HepG2 (cell line): Measurements from ENCODE around the gene ITIH2. TPM values are rescaled to one million over a fixed set of nuclear protein-coding genes. Genes with fewer than 3 reads are reported as not detected.

Source experiments
- AGO1 ChIP-seq: fragments of 200-400 bp; formaldehyde crosslinking; IDR thresholded peaks from 2 replicates; pipeline ENCODE4 v1.6.1; 2017; ENCODE audit warnings: mild to moderate bottlenecking, low read depth, low read length, moderate library complexity; ENCODE audit not compliant: poor library complexity, severe bottlenecking
- ASH2L ChIP-seq: fragments of 300-600, 200-600 bp; sonication (generic); IDR thresholded peaks from 2 replicates; pipeline ENCODE4 v1.7.0; 2017; ENCODE audit warnings: low read depth, mild to moderate bottlenecking, moderate library complexity, mixed read lengths, low read length; ENCODE audit not compliant: insufficient read length
- BCL6 ChIP-seq: IDR thresholded peaks from 2 replicates; pipeline ENCODE4 v1.6.1; 2016; ENCODE audit warnings: missing genetic modification reagents, missing compliant biosample characterization
- CCAR2 ChIP-seq: fragments of 200-400 bp; formaldehyde crosslinking; optimal IDR thresholded peaks from 2 replicates; pipeline ENCODE3; 2018; ENCODE audit warnings: low read depth, mild to moderate bottlenecking, low read length, moderate library complexity
- ELF3 ChIP-seq: IDR thresholded peaks from 2 replicates; pipeline ENCODE4 v1.6.1; 2016; ENCODE audit warnings: missing genetic modification reagents, missing compliant biosample characterization
- ESRRA ChIP-seq: sonication (generic); formaldehyde crosslinking; IDR thresholded peaks from 2 replicates; pipeline ENCODE4 v1.5.1; 2020; ENCODE audit warnings: mild to moderate bottlenecking, low read depth, missing genetic modification reagents
- HHEX ChIP-seq: IDR thresholded peaks from 2 replicates; pipeline ENCODE4 v1.6.1; 2016; ENCODE audit warnings: control low read depth
- HIC2 ChIP-seq: sonication (generic); formaldehyde crosslinking; IDR thresholded peaks from 2 replicates; pipeline ENCODE4 v1.9.0; 2022; ENCODE audit warnings: low read depth, missing genetic modification reagents
- HMG20A ChIP-seq: IDR thresholded peaks from 2 replicates; pipeline ENCODE4 v1.6.1; 2016; ENCODE audit warnings: borderline replicate concordance
- KAT2B ChIP-seq: fragments of 150-350 bp; IDR thresholded peaks from 2 replicates; pipeline ENCODE4 v1.6.1; 2014; ENCODE audit warnings: low read depth, low read length, borderline replicate concordance
- MIER3 ChIP-seq: IDR thresholded peaks from 2 replicates; pipeline ENCODE4 v1.6.1; 2016; ENCODE audit warnings: missing compliant biosample characterization, borderline replicate concordance
- NPAS2 ChIP-seq: sonication (generic); formaldehyde crosslinking; IDR thresholded peaks from 2 replicates; pipeline ENCODE4 v1.8.0; 2022; ENCODE audit warnings: mild to moderate bottlenecking, missing genetic modification reagents, borderline replicate concordance
- RAD21 ChIP-seq: fragments of 450-650 bp; formaldehyde crosslinking; IDR thresholded peaks from 2 replicates; pipeline ENCODE4 v1.5.0; 2020; ENCODE audit warnings: mild to moderate bottlenecking
- RCOR2 ChIP-seq: IDR thresholded peaks from 2 replicates; pipeline ENCODE4 v1.6.1; 2016; ENCODE audit warnings: missing biosample characterization, missing genetic modification reagents
- U2AF2 ChIP-seq: fragments of 200-400 bp; formaldehyde crosslinking; IDR thresholded peaks from 2 replicates; pipeline ENCODE4 v1.6.1; 2017; ENCODE audit warnings: low read depth, mild to moderate bottlenecking, low read length
- ZIK1 ChIP-seq: sonication (generic); formaldehyde crosslinking; IDR thresholded peaks from 2 replicates; pipeline ENCODE4 v1.5.0; 2020; ENCODE audit warnings: mild to moderate bottlenecking, low read depth, missing genetic modification reagents, borderline replicate concordance
- ZNF251 ChIP-seq: sonication (generic); formaldehyde crosslinking; IDR thresholded peaks from 2 replicates; pipeline ENCODE4 v1.9.0; 2021; ENCODE audit warnings: mild to moderate bottlenecking, missing genetic modification reagents
- ZNF263 ChIP-seq: sonication (generic); formaldehyde crosslinking; IDR thresholded peaks from 2 replicates; pipeline ENCODE4 v1.4.0; 2020; ENCODE audit warnings: missing genetic modification reagents
- ZNF451 ChIP-seq: sonication (generic); formaldehyde crosslinking; IDR thresholded peaks from 2 replicates; pipeline ENCODE4 v1.5.0; 2020; ENCODE audit warnings: mild to moderate bottlenecking, missing genetic modification reagents
- ZNF543 ChIP-seq: sonication (generic); formaldehyde crosslinking; IDR thresholded peaks from 2 replicates; pipeline ENCODE4 v1.4.0; 2020; ENCODE audit warnings: mild to moderate bottlenecking, missing genetic modification reagents
- ZNF607 ChIP-seq: sonication (generic); formaldehyde crosslinking; IDR thresholded peaks from 2 replicates; pipeline ENCODE4 v1.5.1; 2020; ENCODE audit warnings: missing genetic modification reagents, mild to moderate bottlenecking, borderline replicate concordance
- ZNF672 ChIP-seq: sonication (generic); formaldehyde crosslinking; IDR thresholded peaks from 2 replicates; pipeline ENCODE4 v1.8.1; 2022; ENCODE audit warnings: missing genetic modification reagents
- ZNF761 ChIP-seq: sonication (generic); formaldehyde crosslinking; conservative IDR thresholded peaks from 2 replicates; pipeline ENCODE4 v1.4.0; 2020; ENCODE audit warnings: mild to moderate bottlenecking, missing genetic modification reagents
- ZNF781 ChIP-seq: sonication (generic); formaldehyde crosslinking; IDR thresholded peaks from 2 replicates; pipeline ENCODE4 v1.5.1; 2020; ENCODE audit warnings: borderline replicate concordance, mild to moderate bottlenecking, missing genetic modification reagents; ENCODE audit errors: not compliant biosample characterization
- ZXDC ChIP-seq: sonication (generic); formaldehyde crosslinking; IDR thresholded peaks from 2 replicates; pipeline ENCODE4 v1.5.0; 2020; ENCODE audit warnings: mild to moderate bottlenecking, missing genetic modification reagents
- polyA plus RNA-seq, 8 experiments: library from polyadenylated mRNA; depleted of rRNA in 3 of 8; stranded (reverse) in 7 of 8; unstranded in 1 of 8; fragments of >200 nt; fragmentation: Illumina TruSeq in 4 of 8; extraction: Trizol in 4 of 8; gene quantifications; 2 replicates each; pipeline versions ENCODE4 v1.2.1 to v1.2.3, GENCODE V29; 2011 to 2016; ENCODE audit warnings: low read depth in 4 of 8, missing spikeins in 1 of 8, mixed read lengths in 1 of 8; ENCODE audit not compliant: insufficient read depth in 1 of 8
- total RNA-seq, 5 experiments: library from RNA; depleted of rRNA; stranded (reverse); fragments of >200 nt; fragmentation: Illumina TruSeq; extraction: Trizol; gene quantifications; 2 replicates each; pipeline ENCODE4 v1.2.3, GENCODE V29; 2016; ENCODE audit warnings: low read depth in 1 of 5
- TF ChIP-seq, protein P1 (sequence below): sonication (generic); formaldehyde crosslinking; IDR thresholded peaks from 2 replicates; pipeline ENCODE4 v1.8.1; 2023; ENCODE audit warnings: mild to moderate bottlenecking, missing genetic modification reagents, borderline replicate concordance
- TF ChIP-seq, protein P2 (sequence below): sonication (generic); formaldehyde crosslinking; IDR thresholded peaks from 2 replicates; pipeline ENCODE4 v1.8.1; 2023; ENCODE audit warnings: missing genetic modification reagents, mild to moderate bottlenecking, borderline replicate concordance
- TF ChIP-seq, protein P3 (sequence below): sonication (generic); formaldehyde crosslinking; conservative IDR thresholded peaks from 2 replicates; pipeline ENCODE4 v1.4.0; 2020; ENCODE audit warnings: missing genetic modification reagents

ITIH2 gene
- total and polyA plus RNA-seq, 2 of the 13 experiments (the other 11 are each of a cell fraction or from before 2014, with no cell fraction given), result 1,197 to 1,427 TPM

DNA sequence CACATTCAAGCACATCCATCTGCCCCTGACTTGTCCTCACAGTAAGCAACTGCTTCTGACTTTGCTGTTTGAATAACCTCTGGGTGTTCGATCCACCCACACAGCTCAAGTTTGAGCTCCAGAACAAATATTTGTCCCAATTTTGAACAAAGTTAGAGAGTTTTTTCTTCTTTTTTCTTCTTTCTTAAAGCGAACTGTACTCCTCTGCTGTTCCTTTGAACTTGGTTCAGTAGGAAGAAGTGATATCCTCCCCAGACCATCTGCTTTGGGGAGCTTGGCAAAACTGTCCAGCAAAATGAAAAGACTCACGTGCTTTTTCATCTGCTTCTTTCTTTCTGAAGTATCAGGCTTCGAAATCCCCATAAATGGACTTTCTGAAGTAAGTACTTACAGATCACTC lies at the start of gene ITIH2 (continued):
- TF ChIP-seq CCAR2 (no peak), ASH2L (peak; percentile 65), ZIK1 (CRISPR knock-in tag) (no peak), ZNF672 (CRISPR knock-in tag) (no peak), ELF3 (no peak), U2AF2 (no peak), MIER3 (CRISPR knock-in tag) (no peak), ZNF781 (CRISPR knock-in tag) (no peak), RAD21 (CRISPR knock-in tag) (no peak), ZNF543 (CRISPR knock-in tag) (no peak), NPAS2 (CRISPR knock-in tag) (no peak), ZXDC (no peak), KAT2B (no peak), ZNF263 (no peak), ZNF761 (CRISPR knock-in tag) (no peak), ZNF451 (no peak), ZNF607 (CRISPR knock-in tag) (no peak), HHEX (CRISPR knock-in tag) (0 out of 2 replicates have a peak, but pooled peaks have one; percentile 9), AGO1 (no peak), HMG20A (CRISPR knock-in tag) (peak; percentile 61; the same call in 1 of the 2 replicates), HIC2 (CRISPR knock-in tag) (no peak), RCOR2 (no peak), BCL6 (CRISPR knock-in tag) (peak; percentile 85; the same call in 1 of the 2 replicates), ZNF251 (CRISPR knock-in tag) (no peak), ESRRA (CRISPR knock-in tag) (peak; percentile 53; the same call in 1 of the 2 replicates)
- TF ChIP-seq, protein P1, sequence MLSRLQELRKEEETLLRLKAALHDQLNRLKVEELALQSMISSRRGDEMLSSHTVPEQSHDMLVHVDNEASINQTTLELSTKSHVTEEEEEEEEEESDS, result no peak
- TF ChIP-seq, protein P2, sequence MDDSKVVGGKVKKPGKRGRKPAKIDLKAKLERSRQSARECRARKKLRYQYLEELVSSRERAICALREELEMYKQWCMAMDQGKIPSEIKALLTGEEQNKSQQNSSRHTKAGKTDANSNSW, result no peak
- TF ChIP-seq, protein P3, sequence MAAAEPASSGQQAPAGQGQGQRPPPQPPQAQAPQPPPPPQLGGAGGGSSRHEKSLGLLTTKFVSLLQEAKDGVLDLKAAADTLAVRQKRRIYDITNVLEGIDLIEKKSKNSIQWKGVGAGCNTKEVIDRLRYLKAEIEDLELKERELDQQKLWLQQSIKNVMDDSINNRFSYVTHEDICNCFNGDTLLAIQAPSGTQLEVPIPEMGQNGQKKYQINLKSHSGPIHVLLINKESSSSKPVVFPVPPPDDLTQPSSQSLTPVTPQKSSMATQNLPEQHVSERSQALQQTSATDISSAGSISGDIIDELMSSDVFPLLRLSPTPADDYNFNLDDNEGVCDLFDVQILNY (CRISPR knock-in tag), result no peak
